GM18502 (cell line): Measurements from ENCODE around the gene NTM.

Experiments
- ATAC-seq: cut with Tn5 transposase; IDR thresholded peaks from one replicate; pipeline ENCODE4 v1.9.1; 2021; ENCODE audit warnings: mild to moderate bottlenecking; ENCODE audit not compliant: unreplicated experiment, poor library complexity

Gene NTM

DNA sequence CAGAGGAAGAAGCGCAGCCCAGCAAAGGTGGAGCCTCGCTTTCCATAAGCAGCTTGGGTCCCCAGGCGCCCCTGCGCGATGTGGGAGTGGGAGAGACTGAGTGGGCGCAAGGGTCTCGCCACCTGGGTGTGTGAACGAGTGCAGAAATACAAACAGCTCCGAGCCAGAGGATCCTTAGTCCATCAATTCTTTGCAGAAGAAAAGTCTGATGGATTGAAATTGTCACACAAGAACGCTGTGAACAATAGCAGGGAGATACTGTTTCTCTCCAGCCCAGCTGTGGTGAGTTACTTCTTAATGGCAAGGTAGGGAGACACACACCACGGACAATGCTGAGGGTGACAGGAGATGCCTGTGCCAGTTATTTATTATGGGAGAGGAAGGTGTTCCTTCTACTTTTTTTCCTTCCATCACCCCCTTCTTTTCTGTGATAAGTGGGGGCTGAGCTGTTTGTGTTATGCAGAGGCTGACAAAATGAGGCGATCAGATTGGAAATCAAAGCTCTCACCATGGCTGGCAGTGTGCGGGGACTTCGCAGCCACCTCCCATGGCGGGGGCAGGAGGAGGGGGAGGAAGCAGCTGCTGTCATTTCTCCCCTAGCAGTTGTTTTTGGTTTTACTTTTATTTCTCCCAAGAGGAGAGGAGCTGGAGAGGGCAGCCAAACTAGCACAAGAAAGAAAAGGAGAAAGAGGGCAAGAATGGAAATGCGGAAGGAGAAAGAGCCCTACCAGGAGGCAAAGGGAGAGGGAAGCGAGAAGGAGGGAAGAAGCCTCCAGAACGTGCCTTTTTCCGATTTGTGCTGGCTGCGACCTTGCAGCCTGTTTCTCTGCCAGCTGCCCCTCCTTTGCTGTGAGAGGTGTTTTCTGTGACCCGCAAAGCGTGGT is 755.8 kb downstream of the NTM start:
- no peak for ATAC-seq

DNA sequence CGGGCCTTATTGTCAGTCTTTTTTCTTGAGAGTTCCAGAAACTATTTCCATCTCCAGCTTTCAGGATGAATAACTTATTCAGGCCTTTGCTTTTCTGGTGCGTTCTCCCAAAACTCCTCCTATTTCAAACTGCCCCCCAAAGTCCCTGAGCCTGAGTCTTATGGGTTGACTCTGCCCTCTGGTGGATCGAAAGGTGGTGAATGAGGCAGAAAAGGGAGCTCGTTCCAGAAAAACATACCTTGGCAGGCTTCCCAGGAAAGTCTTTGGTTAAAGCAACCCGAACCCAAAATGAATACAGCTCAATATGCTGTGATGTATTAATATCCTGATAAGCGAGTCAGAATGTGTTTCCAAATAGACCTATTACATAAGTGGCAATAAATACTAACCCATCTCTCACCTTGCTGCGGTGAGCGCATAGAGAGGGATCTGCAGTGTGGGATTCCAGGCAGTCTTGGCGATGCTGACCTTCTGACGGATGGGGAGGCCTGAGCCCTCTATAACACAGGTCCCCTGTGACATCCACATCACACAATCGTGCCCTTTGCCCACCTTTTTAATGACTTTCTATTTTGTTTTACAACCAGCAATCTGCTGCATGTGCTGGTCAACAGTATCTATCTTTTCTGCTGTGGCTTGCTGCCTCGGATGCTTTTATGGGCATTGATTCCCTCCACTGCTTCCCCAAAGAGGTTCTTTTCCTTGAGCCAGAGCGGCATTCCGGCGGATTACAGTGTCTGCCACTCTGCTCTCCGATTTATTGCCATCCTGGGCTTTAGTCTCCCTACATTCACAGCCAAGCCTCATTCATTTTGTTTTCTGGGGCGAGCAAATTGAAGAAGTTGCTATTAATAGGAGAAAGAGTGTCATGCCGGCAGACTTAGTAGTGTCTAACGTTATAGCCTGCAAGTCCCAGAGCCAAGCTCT is 756.8 kb downstream of the NTM start:
- ATAC-seq = no peak

DNA sequence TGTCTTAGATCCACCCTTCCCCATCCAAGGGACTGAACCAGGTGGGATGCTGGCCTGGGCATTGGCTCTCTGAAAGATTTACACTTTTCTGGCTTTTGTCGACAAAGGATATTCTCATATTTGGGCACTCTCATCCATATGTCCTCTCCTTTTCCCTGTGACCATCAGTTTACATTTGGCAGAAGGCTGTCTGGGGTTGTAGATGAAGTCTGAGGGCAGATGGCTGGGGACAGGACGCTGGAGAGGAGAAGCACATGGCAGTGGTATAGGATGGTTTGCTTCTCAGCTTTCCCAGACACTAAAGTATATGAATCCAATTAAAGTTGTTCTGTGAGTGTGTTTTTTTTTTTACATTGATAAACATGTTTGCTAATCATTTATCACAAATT is 757.5 kb downstream of the NTM start:
- no peak for ATAC-seq

DNA sequence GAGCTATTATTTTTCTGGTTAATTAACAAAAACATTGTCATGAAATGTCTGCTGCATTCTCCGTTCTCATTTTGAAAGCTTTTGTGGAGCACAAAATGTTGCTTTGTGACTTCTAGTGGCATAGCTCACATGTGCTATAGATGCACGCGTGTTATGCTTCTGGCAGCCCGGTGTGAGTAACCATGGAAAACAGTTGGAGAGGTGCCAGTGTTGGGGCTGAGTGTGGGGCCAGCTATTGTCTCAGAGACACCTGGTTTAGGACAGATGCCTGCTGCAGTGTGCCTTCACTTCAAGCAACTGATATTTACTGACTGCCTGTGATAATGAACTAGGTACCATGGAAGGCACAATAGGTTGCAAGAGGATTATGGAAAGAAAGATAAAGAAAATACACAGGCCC is 760.6 kb downstream of the NTM start:
- ATAC-seq = no peak

DNA sequence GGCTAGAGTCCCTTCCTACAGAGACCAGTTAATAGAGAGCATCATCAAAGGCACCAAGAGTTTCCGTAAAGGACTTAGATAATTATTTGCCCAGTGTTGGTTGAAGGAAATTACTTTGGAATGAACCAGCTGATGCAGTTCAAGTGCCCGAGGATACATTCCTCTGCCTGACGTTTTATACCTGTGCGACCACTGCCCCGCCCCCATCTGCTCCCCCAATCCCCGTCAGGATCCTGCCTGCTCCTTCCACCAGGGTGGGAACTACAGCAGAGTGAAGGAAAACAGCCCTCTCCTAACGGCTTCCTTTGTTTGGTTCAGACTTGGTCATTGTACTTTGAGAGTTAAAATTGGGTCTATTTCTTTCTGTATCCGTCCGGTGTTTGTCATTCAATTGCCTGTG is 761.5 kb downstream of the NTM start:
- no peak for ATAC-seq

DNA sequence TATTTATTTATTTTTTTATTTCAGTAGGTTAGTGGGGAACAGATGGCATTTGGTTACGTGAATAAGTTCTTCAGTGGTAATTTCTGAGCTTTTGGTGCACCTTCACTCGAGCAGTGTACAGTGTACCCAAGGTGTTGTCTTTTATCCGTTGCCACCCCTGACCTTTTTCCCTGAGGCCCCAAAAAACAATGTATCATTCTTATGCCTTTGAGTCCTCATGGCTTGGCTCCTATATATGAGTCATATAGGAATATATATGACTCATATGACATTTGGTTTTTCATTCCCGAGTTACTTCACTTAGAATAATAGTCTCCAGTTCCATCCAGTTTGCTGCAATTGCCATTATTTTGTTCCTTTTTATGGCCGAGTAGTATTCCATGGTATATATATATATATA is 763.9 kb downstream of the NTM start:
- no peak for ATAC-seq

DNA sequence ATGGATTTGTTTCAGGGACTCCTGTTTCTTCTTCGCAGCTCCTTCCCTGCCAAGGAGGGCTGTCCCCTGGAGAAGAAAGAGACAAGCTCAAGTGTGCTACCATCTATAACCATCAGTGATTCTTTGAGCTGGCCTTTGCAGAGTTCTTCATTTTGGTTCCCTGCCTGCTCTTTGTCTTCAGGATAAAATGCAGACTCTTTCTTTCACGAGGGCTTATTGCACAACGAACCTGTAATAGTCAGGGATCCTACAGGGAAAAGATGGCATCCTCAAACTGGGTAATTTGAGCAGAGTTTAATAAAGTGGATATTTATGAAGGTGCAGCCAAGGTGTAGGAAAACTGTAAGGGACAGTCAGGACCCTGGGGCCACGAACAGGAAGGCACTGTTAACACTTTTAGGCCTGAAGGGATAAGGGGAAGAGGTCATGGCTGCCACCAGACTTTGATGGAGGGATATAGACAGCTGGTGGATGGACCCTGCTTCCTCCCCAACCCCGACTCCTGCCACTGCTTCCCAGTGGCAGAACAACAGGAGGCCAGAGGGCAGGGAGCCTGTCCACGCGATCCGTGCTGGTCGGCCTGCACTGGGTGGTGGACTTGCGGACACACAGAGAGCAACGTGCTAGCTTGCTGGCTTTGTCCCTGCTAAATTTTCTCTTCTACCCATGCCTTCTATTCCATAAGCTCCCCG is 767.0 kb downstream of the NTM start:
- ATAC-seq = no peak

DNA sequence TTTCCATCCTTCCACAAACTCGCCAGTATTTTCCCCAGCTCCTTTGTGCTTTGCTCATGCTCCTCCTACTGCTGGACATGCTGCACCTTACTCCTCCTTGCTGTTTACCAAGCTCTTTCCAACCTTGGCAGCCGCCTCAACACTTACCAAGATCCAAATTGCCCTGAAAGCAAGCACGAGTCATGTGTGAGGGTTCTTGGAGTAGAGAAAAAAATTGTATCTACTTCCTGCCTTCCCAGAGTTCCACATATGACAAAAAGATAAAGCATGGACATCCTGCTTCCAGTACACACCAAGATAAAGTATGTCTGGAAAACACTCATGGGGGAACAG is 767.5 kb downstream of the NTM start:
- ATAC-seq = no peak

DNA sequence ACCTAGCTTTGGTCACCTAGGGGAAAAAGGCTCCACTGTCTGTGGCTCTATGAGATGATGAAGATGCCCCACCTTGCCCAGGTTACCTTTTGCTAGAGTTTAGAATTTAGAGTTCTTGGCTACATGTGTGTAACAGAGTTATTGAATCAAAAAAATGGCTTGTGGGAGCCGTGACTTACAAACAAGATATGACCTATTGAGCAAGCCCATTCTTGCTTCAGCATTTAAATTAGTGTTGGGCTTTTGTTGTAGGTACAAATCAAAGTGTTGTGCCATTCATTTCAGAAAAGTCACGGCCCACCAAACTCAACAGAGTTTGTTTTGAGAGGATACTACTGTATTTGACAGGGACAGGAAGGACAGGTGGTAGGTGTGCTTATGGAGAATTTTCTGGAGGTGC is 768.8 kb downstream of the NTM start:
- no peak for ATAC-seq

DNA sequence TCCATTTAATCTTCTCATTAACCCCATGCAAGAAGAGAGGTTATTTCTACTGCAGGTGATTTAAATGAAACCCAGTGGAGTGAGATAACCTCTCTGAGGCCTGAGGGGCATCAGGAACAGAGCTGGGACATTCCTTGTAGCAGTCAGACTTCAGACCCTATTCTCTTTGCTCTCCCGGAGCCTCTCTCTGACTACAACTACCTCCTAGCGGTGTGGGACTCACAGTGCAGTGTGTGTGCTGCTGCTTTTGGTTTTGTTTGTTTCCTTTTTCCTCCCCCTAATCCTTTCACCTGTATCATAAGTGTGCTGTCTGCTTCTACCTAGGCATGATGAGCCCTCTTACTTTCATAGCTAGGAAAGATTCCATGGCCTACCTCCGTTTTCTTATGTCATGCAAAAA is 769.6 kb downstream of the NTM start:
- no peak for ATAC-seq

DNA sequence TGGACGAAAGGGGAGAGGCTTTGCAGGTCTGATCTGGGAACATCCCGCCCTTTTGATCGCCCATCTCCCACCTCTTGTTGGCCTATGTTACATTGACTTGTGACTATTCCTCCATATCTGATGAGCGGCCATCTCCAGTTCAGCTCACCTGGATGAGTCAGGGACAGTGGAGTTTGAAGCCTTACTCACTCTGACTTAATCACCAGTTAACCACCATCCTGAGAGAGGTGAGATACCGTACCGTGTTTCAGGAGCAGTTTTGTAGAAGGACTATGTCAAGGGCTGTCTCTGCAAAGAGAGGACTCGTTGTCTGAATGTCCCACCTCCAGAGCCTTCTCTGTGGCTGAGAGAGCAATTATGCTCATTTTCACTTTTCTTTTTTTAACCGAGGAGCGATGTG is 771.7 kb downstream of the NTM start:
- no peak for ATAC-seq

DNA sequence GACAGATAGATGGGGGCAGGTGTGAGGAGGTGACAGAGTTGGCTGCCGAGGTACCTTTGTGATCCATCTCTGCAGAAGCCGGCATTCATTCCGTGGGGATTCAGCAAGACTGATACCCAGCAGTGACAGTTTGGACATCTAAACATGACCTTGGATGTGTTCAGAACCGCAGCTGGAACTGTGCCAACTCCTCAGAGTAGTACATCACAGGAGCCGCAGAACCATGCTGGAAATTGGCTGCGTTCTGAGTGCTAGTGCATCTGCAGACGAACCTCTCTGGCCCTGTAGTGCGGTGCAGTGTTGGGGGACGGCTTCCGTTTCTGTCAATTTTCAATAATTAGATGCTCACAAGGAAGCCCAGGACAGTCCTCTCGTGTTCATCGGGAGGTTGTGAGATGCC is 772.1 kb downstream of the NTM start:
- no peak for ATAC-seq

DNA sequence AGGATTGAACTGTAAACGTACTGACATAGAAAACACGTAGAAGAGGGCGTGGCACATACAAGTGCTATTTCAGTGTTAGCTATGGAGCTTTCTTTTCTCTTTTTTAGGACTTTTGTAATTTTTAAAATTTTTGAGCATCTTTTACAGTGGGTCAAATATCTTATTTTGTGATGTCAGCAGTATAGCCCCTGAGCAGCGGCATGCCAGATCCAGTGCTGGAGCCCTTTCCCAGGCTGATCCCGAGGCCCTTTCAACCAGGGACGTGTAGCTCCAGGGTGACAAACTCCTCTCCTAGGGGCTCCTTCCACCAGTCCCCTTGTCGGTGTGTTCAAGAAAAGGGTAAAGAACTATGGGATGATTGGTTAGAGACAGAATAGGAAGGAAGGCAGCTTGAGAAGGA is 777.0 kb downstream of the NTM start:
- no peak for ATAC-seq

DNA sequence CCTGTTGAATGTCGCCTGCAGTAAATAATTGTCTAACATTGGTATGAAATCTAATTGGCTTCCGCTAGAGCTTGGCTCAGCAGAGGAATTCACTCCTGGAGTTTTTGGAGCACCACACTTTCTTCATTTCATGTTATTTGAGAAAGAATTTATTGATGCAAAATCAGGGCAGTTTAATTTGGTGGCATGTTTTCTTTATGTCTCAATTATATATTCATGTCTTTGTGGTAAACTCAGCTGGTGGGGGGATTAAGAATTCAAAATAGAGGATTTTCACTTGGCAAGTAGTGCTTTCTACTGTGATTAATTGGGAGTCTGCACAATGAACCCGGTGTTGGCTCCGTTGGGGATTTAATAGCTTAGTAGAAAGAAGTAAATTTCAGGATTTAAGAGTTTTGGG is 784.4 kb downstream of the NTM start:
- ATAC-seq = no peak

DNA sequence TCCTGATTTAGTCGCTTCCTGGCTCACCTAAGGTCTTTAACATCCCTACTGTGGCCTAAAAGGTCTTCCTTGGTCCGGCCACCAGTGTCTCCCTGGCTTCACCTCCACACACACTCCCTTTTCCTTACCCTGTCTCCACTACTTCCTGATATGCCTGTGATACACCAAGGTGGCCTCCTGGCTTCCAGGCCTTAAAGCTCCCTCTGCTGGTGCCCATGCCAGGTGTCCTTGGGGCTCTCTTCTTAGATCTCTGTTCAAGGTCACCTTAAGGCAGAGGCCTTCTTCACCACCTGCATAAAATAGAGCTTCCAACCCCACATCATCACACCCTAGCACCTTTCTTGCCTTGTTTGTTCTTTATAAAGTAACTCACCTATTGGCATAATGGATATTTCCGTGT is 787.7 kb downstream of the NTM start:
- no peak for ATAC-seq

DNA sequence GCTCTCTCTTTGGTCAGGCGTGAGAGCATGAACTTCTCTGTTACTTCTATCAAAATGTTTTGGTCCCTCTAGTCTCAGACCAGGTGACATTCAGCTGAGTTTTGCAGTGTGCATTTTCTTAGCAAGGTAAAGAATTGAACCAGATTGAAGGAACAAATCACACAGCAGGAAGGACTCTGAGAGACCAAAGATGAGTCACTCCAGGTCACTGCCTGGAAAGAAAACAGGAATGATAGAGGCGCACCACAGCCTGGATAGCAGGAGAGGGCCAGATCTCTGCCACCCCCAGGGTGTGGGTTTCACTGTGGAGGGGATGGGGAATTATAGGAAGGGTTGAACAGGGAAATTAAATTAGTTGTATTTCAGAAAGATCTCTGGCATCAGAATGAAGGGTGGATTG is 788.3 kb downstream of the NTM start:
- no peak for ATAC-seq

DNA sequence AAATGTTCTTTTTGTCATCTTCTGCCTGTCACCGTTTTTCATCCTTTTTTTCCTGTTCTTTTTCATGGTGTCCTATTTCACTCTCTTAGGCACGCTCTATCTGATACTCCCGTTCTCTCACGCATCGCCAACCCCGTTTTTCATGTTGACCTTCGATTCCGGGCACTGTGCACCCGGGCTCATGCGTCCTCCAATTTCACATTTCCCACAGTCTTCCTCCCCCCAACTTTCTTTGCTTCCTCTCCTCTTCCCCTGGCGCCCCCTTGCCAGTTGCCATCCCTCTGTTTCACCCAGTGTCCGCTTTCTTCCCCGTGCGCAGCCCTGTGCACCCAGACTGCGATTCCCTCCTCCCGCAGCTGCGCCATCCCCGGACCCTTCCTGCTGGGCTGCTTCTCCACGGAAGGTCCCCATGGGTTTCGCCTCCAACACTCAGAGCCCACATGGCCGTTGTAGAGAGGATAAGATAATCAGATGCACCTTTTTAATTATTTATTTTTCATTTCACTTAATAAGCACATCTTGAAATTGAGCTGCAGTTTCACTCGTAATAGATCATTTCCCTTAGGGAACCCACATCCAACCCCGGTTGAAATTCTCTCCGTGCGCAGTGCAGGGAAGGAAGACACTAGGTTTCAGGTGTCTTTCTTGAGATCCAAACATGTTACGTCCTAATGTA is 791.1 kb downstream of the NTM start:
- ATAC-seq = no peak

DNA sequence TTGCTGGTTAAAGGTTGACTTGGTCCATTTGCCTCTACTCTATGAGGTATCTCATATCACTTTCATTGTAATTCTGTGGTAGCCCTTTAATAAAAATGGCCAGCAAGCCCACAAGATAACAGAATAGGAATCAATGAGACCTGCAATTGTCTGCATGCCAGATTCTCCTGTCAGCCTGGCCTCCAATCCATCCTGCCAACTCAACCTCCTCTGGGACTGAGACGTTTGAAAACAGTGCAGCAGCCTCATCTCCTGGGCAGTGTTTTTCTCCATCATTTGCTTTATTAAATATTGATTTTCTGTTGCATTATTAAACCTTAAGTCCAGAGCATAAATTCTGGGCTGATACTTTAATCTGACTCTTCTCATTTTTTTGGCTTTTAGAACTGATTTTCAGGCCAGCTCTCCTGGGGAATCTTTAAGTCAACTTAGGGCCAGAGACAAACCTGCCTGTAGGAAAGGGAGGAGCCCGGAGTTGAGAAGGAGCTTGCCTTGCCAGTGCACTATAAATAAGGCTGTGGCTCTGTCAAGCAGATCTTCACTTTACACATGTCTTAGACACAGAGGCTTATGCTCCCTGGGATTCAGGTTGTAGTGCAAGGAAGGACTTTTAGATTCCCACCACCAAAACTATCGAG is 798.0 kb downstream of the NTM start:
- ATAC-seq = no peak

DNA sequence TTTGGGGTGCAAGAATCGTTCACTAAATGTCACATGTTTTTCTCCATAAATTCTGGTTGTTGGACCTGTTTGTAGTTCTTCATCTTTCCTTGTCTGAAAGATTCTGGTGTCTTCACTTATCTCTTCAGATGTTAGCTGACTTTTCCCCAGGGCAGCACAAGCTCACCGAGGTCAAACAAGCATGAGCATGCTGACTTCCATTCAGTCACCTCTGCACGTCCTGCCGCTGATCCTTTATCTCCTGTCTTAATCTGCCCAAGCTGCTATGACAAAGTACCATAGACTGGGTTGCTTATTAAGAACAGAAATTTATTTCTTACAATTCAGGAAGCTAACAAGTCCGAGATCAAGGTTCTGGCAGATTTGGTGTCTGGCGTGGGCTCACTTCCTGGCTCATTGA is 800.6 kb downstream of the NTM start:
- no peak for ATAC-seq
